HG03039 (cell line): ENCODE results near the gene NAALAD2.
"Not testable (repeated sequence)": the region's sequence is repeated elsewhere in the genome, so short reads cannot be mapped to it uniquely, and the experiment has no call there.

Source experiments
- ATAC-seq: cut with Tn5 transposase; IDR thresholded peaks from one replicate; pipeline ENCODE4 v1.9.1; 2021; ENCODE audit warnings: mild to moderate bottlenecking, moderate library complexity; ENCODE audit not compliant: unreplicated experiment

Gene NAALAD2

DNA sequence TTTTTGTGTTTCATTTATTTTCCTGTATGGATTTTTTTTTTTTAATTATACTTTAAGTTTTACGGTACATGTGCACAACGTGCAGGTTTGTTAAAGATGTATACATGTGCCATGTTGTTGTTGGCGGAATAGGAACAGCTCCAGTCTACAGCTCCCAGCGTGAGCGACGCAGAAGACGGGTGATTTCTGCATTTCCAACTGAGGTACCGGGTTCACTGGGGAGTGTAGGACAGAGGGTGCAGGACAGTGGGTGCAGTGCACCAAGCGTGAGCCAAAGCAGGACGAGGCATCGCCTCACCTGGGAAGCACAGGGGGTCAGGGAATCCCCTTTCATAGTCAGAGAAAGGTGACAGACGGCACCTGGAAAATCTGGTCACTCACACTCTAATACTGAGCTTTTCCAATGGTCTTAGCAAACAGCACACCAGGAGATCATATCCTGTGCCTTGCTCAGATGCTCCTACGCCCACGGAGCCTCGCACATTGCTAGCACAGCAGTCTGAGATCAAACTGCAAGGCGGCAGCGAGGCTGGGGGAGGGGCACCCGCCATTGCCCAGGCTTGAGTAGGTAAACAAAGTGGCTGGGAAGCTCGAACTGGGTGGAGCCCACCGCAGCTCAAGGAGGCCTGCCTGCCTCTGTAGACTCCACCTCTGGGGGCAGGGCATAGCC is 105.6 kb downstream of the NAALAD2 start:
- not testable (repeated sequence) for ATAC-seq

DNA sequence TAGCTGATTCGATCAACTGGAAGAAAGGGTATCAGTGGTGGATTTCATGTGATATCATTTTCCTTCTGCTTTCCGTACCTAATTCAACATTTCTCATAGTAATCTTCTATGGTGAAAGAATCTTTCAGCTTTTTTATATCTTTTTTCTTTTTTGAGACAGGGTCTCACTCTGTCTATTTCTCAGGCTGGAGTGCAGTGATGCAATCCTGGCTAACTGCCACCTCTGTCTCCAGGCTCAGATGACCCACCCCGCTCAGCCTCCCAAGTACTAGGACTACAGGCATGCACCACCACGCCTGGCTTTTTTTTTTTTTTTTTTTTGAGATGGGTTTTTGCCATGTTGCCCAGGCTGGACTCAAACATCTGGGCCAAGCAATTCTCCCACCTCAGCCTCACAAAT is 107.0 kb downstream of the NAALAD2 start:
- ATAC-seq, result no peak
